ENCODE data around the gene ZNF575.

ZNF575 gene

GRCh38 chr19:43553656-43554055 lies 20.7 kb downstream of the ZNF575 start:
- H3K4me3 ChIP-seq (ENCODE audit: low read length), result no peak overlapping the region
- WGBS (ENCODE audit: insufficient coverage, insufficient read length), result no CpG with 5 or more reads among the region's 4 CpGs
- no peaks in the 10 kb centered on the region for H3K9me3 ChIP-seq (ENCODE audit: control insufficient read depth, insufficient read depth, low read length)
- peaks cover 10% of the 10 kb centered on the region; the same call in 1 of the 2 replicates for H3K36me3 ChIP-seq (ENCODE audit: control insufficient read depth, insufficient read depth, low read length)
- no peaks in the 10 kb centered on the region for H3K27me3 ChIP-seq (ENCODE audit: control insufficient read depth, insufficient read depth, low read length)
- no peak overlapping the region for H3K27ac ChIP-seq (ENCODE audit: low read length)
- H3K4me1 ChIP-seq (ENCODE audit: control insufficient read depth, insufficient read depth, low read length), result no peaks in the 10 kb centered on the region
- no peak for DNase-seq (ENCODE audit: low read depth, low spot score)

- peaks cover 10% of the 10 kb centered on the region; the same call in 1 of the 2 replicates for H3K36me3 ChIP-seq (ENCODE audit: control insufficient read depth, insufficient read depth, low read length)
- no peak overlapping the region for H3K4me3 ChIP-seq (ENCODE audit: low read length)
- no peaks in the 10 kb centered on the region for H3K9me3 ChIP-seq (ENCODE audit: control insufficient read depth, insufficient read depth, low read length)
- H3K27me3 ChIP-seq (ENCODE audit: control insufficient read depth, insufficient read depth, low read length), result no peaks in the 10 kb centered on the region
- WGBS (ENCODE audit: insufficient coverage, insufficient read length), result no CpG with 5 or more reads among the region's 15 CpGs
- H3K27ac ChIP-seq (ENCODE audit: low read length), result no peak overlapping the region
- DNase-seq (ENCODE audit: low read depth, low spot score), result no peak
- no peaks in the 10 kb centered on the region for H3K4me1 ChIP-seq (ENCODE audit: control insufficient read depth, insufficient read depth, low read length)
Measured at GRCh38 chr19:43554317-43554895, 21.4 kb downstream of the ZNF575 start.

- Histone ChIP-seq H3K27me3 (ENCODE audit: control insufficient read depth, insufficient read depth, low read length) (no peaks in the 10 kb centered on the region), H3K4me1 (ENCODE audit: control insufficient read depth, insufficient read depth, low read length) (no peaks in the 10 kb centered on the region), H3K9me3 (ENCODE audit: control insufficient read depth, insufficient read depth, low read length) (no peaks in the 10 kb centered on the region), H3K27ac (ENCODE audit: low read length) (no peak overlapping the region), H3K4me3 (ENCODE audit: low read length) (no peak overlapping the region), H3K36me3 (ENCODE audit: control insufficient read depth, insufficient read depth, low read length) (peaks cover 10% of the 10 kb centered on the region; the same call in 1 of the 2 replicates)
- WGBS (ENCODE audit: insufficient coverage, insufficient read length), result no CpG with 5 or more reads among the region's 8 CpGs
- peak; percentile 71 for DNase-seq (ENCODE audit: low read depth, low spot score)
Measured at GRCh38 chr19:43555185-43555770, 22.3 kb downstream of the ZNF575 start.

GRCh38 chr19:43560687-43561086 lies 27.7 kb downstream of the ZNF575 start:
- no peak for DNase-seq (ENCODE audit: low read depth, low spot score)
- Histone ChIP-seq H3K36me3 (ENCODE audit: control insufficient read depth, insufficient read depth, low read length) (peaks cover 4% of the 10 kb centered on the region; the same call in 1 of the 2 replicates), H3K27ac (ENCODE audit: low read length) (no peak overlapping the region), H3K4me3 (ENCODE audit: low read length) (no peak overlapping the region), H3K27me3 (ENCODE audit: control insufficient read depth, insufficient read depth, low read length) (no peaks in the 10 kb centered on the region), H3K4me1 (ENCODE audit: control insufficient read depth, insufficient read depth, low read length) (no peaks in the 10 kb centered on the region), H3K9me3 (ENCODE audit: control insufficient read depth, insufficient read depth, low read length) (no peaks in the 10 kb centered on the region)
- WGBS (ENCODE audit: insufficient coverage, insufficient read length), result no CpG with 5 or more reads among the region's 6 CpGs

GRCh38 chr19:43561139-43561970 lies 28.4 kb downstream of the ZNF575 start:
- Histone ChIP-seq H3K27me3 (ENCODE audit: control insufficient read depth, insufficient read depth, low read length) (no peaks in the 10 kb centered on the region), H3K4me1 (ENCODE audit: control insufficient read depth, insufficient read depth, low read length) (no peaks in the 10 kb centered on the region), H3K4me3 (ENCODE audit: low read length) (no peak overlapping the region), H3K9me3 (ENCODE audit: control insufficient read depth, insufficient read depth, low read length) (no peaks in the 10 kb centered on the region), H3K36me3 (ENCODE audit: control insufficient read depth, insufficient read depth, low read length) (peaks cover 4% of the 10 kb centered on the region; the same call in 1 of the 2 replicates), H3K27ac (ENCODE audit: low read length) (no peak overlapping the region)
- no CpG with 5 or more reads among the region's 12 CpGs for WGBS (ENCODE audit: insufficient coverage, insufficient read length)
- no peak for DNase-seq (ENCODE audit: low read depth, low spot score)

- Histone ChIP-seq H3K27me3 (ENCODE audit: control insufficient read depth, insufficient read depth, low read length) (no peaks in the 10 kb centered on the region), H3K27ac (ENCODE audit: low read length) (no peak overlapping the region), H3K36me3 (ENCODE audit: control insufficient read depth, insufficient read depth, low read length) (peaks cover 4% of the 10 kb centered on the region; the same call in 1 of the 2 replicates), H3K9me3 (ENCODE audit: control insufficient read depth, insufficient read depth, low read length) (no peaks in the 10 kb centered on the region), H3K4me1 (ENCODE audit: control insufficient read depth, insufficient read depth, low read length) (no peaks in the 10 kb centered on the region), H3K4me3 (ENCODE audit: low read length) (no peak overlapping the region)
- DNase-seq (ENCODE audit: low read depth, low spot score), result no peak
- no CpG with 5 or more reads among the region's 6 CpGs for WGBS (ENCODE audit: insufficient coverage, insufficient read length)
Measured at GRCh38 chr19:43562226-43562697, 29.3 kb downstream of the ZNF575 start.

GRCh38 chr19:43562698-43563241 lies 29.8 kb downstream of the ZNF575 start:
- Histone ChIP-seq H3K27ac (ENCODE audit: low read length) (no peak overlapping the region), H3K4me3 (ENCODE audit: low read length) (no peak overlapping the region), H3K4me1 (ENCODE audit: control insufficient read depth, insufficient read depth, low read length) (no peaks in the 10 kb centered on the region), H3K27me3 (ENCODE audit: control insufficient read depth, insufficient read depth, low read length) (no peaks in the 10 kb centered on the region), H3K9me3 (ENCODE audit: control insufficient read depth, insufficient read depth, low read length) (no peaks in the 10 kb centered on the region), H3K36me3 (ENCODE audit: control insufficient read depth, insufficient read depth, low read length) (peaks cover 4% of the 10 kb centered on the region; the same call in 1 of the 2 replicates)
- DNase-seq (ENCODE audit: low read depth, low spot score), result no peak
- no CpG with 5 or more reads among the region's 14 CpGs for WGBS (ENCODE audit: insufficient coverage, insufficient read length)

- Histone ChIP-seq H3K9me3 (ENCODE audit: control insufficient read depth, insufficient read depth, low read length) (no peaks in the 10 kb centered on the region), H3K27me3 (ENCODE audit: control insufficient read depth, insufficient read depth, low read length) (no peaks in the 10 kb centered on the region), H3K36me3 (ENCODE audit: control insufficient read depth, insufficient read depth, low read length) (peaks cover 4% of the 10 kb centered on the region; the same call in 1 of the 2 replicates), H3K4me3 (ENCODE audit: low read length) (no peak overlapping the region), H3K27ac (ENCODE audit: low read length) (no peak overlapping the region), H3K4me1 (ENCODE audit: control insufficient read depth, insufficient read depth, low read length) (no peaks in the 10 kb centered on the region)
- no peak for DNase-seq (ENCODE audit: low read depth, low spot score)
- WGBS (ENCODE audit: insufficient coverage, insufficient read length), result no CpG with 5 or more reads among the region's 10 CpGs
Measured at GRCh38 chr19:43563816-43564457, 30.9 kb downstream of the ZNF575 start.

- Histone ChIP-seq H3K4me3 (ENCODE audit: low read length) (no peak overlapping the region), H3K4me1 (ENCODE audit: control insufficient read depth, insufficient read depth, low read length) (no peaks in the 10 kb centered on the region)
- WGBS (ENCODE audit: insufficient coverage, insufficient read length), result no CpG with 5 or more reads among the region's 9 CpGs
Measured at GRCh38 chr19:43564800-43565199, 31.8 kb downstream of the ZNF575 start.

GRCh38 chr19:43569657-43570056 lies 36.7 kb downstream of the ZNF575 start:
- Histone ChIP-seq H3K27ac (ENCODE audit: low read length) (no peak overlapping the region), H3K4me1 (ENCODE audit: control insufficient read depth, insufficient read depth, low read length) (no peaks in the 10 kb centered on the region), H3K27me3 (ENCODE audit: control insufficient read depth, insufficient read depth, low read length) (no peaks in the 10 kb centered on the region), H3K4me3 (ENCODE audit: low read length) (no peak overlapping the region), H3K9me3 (ENCODE audit: control insufficient read depth, insufficient read depth, low read length) (no peaks in the 10 kb centered on the region), H3K36me3 (ENCODE audit: control insufficient read depth, insufficient read depth, low read length) (no peaks in the 10 kb centered on the region)
- no CpG with 5 or more reads among the region's 5 CpGs for WGBS (ENCODE audit: insufficient coverage, insufficient read length)
- no peak for DNase-seq (ENCODE audit: low read depth, low spot score)

More at GRCh38 chr19:43564800-43565199, 31.8 kb downstream of the ZNF575 start:
- no peaks in the 10 kb centered on the region for H3K27me3 ChIP-seq (ENCODE audit: control insufficient read depth, insufficient read depth, low read length)
- H3K27ac ChIP-seq (ENCODE audit: low read length), result no peak overlapping the region
- H3K36me3 ChIP-seq (ENCODE audit: control insufficient read depth, insufficient read depth, low read length), result peaks cover 4% of the 10 kb centered on the region; the same call in 1 of the 2 replicates
- no peak for DNase-seq (ENCODE audit: low read depth, low spot score)
- no peaks in the 10 kb centered on the region for H3K9me3 ChIP-seq (ENCODE audit: control insufficient read depth, insufficient read depth, low read length)
